ENCODE measurements around the gene ITPKB. TPM values are rescaled to one million over a fixed set of nuclear protein-coding genes. Genes with fewer than 3 reads are reported as not detected.

ITPKB gene
- total and polyA plus RNA-seq, 3 experiments from 2014 or later = 37.7 to 50.1 (median 39.6) TPM

- peak overlapping the region in 6 of 7 donors; percentile 50 to 90 (median 80) for H3K4me3 Mint-ChIP-seq
- no peaks in the 10 kb centered on the region for H3K27me3 ChIP-seq (ENCODE audit: insufficient read depth, low read length, poor library complexity, severe bottlenecking)
- no peaks in the 10 kb centered on the region for H3K36me3 ChIP-seq (ENCODE audit: insufficient read depth, low read length)
- no peaks in the 10 kb centered on the region for H3K27me3 Mint-ChIP-seq
- no peaks in the 10 kb centered on the region for H3K9me3 Mint-ChIP-seq
- peak overlapping the region; percentile 74 for H3K27ac ChIP-seq (ENCODE audit: low read depth, low read length)
- H3K27ac Mint-ChIP-seq = no peak overlapping the region
- peaks cover 0 to 33% (median 2%) of the 10 kb centered on the region in 3 donors for H3K36me3 Mint-ChIP-seq
- H3K9me3 ChIP-seq (ENCODE audit: low read length) = no peaks in the 10 kb centered on the region
- peak in 3 of 5 donors; percentile 25 to 56 (median 31) for DNase-seq
- peak overlapping the region; percentile 44 for H3K4me3 ChIP-seq (ENCODE audit: low read length)
- CTCF ChIA-PET = interaction anchor here (1.0 to 1.5 kb wide), 3 partner anchors 16 to 81 kb away, joined by 3 read pairs; no protein-coding TSS in a partner anchor
- POLR2A ChIA-PET = interaction anchor here (1.4 to 3.3 kb wide), 3 partner anchors 12 to 83 kb away, joined by 3 to 28 read pairs (median 8); partner anchors contain the start of gene ITPKB
- peaks cover 0 to 47% (median 23%) of the 10 kb centered on the region in 3 donors for H3K4me1 Mint-ChIP-seq
- peaks cover 8% of the 10 kb centered on the region for H3K4me1 ChIP-seq (ENCODE audit: insufficient read depth, low read length)
Measured at GRCh38 chr1:226655251-226656163, 83.6 kb downstream of the ITPKB start.

- peaks cover 0 to 33% (median 0%) of the 10 kb centered on the region in 3 donors for H3K36me3 Mint-ChIP-seq
- peaks cover 0 to 46% (median 23%) of the 10 kb centered on the region in 3 donors for H3K4me1 Mint-ChIP-seq
- Histone ChIP-seq H3K4me1 (ENCODE audit: insufficient read depth, low read length) (peaks cover 14% of the 10 kb centered on the region), H3K27me3 (ENCODE audit: insufficient read depth, low read length, poor library complexity, severe bottlenecking) (no peaks in the 10 kb centered on the region), H3K9me3 (ENCODE audit: low read length) (no peaks in the 10 kb centered on the region), H3K36me3 (ENCODE audit: insufficient read depth, low read length) (no peaks in the 10 kb centered on the region), H3K27ac (ENCODE audit: low read depth, low read length) (peak overlapping the region; percentile 74), H3K4me3 (ENCODE audit: low read length) (peak overlapping the region; percentile 44)
- H3K9me3 Mint-ChIP-seq = no peaks in the 10 kb centered on the region
- H3K27me3 Mint-ChIP-seq = no peaks in the 10 kb centered on the region
- peak overlapping the region in 6 of 7 donors; percentile 77 to 90 (median 82) for H3K4me3 Mint-ChIP-seq
- ChIA-PET CTCF (interaction anchor here (0.6 to 1.7 kb wide), 8 partner anchors 10 to 84 kb away, joined by 3 to 8 read pairs (median 4); partner anchors contain the start of gene ITPKB), POLR2A (interaction anchor here (0.9 to 3.3 kb wide), 6 partner anchors 8 to 84 kb away, joined by 3 to 28 read pairs (median 8); partner anchors contain the start of gene ITPKB)
- peak in 1 of 5 donors; percentile 32 for DNase-seq
- no peak overlapping the region for H3K27ac Mint-ChIP-seq
Measured at GRCh38 chr1:226654668-226655055, 84.4 kb downstream of the ITPKB start.

GRCh38 chr1:226654046-226654667, 84.9 kb downstream of the ITPKB start:
- peak in 1 of 5 donors; percentile 44 for DNase-seq
- Histone ChIP-seq H3K36me3 (ENCODE audit: insufficient read depth, low read length) (peaks cover 3% of the 10 kb centered on the region), H3K27ac (ENCODE audit: low read depth, low read length) (peak overlapping the region; percentile 74), H3K9me3 (ENCODE audit: low read length) (no peaks in the 10 kb centered on the region), H3K4me1 (ENCODE audit: insufficient read depth, low read length) (peaks cover 14% of the 10 kb centered on the region), H3K27me3 (ENCODE audit: insufficient read depth, low read length, poor library complexity, severe bottlenecking) (no peaks in the 10 kb centered on the region), H3K4me3 (ENCODE audit: low read length) (peak overlapping the region; percentile 44)
- ChIA-PET CTCF (interaction anchor here (0.6 to 1.7 kb wide), 18 partner anchors 9 to 173 kb away, joined by 3 to 8 read pairs (median 4); partner anchors contain the start of gene ITPKB), POLR2A (interaction anchor here (0.9 to 3.3 kb wide), 8 partner anchors 8 to 84 kb away, joined by 3 to 28 read pairs (median 8); partner anchors contain the start of gene ITPKB)
- Mint-ChIP-seq H3K4me3 (peak overlapping the region; percentile 75 to 90 (median 82)), H3K9me3 (no peaks in the 10 kb centered on the region), H3K27me3 (peaks cover 0 to 1% of the 10 kb centered on the region in 2 donors), H3K36me3 (peaks cover 0 to 36% (median 3%) of the 10 kb centered on the region in 3 donors), H3K27ac (no peak overlapping the region), H3K4me1 (peaks cover 0 to 47% (median 23%) of the 10 kb centered on the region in 3 donors)

- Mint-ChIP-seq H3K4me3 (peak overlapping the region; percentile 75 to 90 (median 82)), H3K36me3 (peaks cover 0 to 41% (median 5%) of the 10 kb centered on the region in 3 donors), H3K4me1 (peaks cover 0 to 48% (median 24%) of the 10 kb centered on the region in 3 donors), H3K9me3 (no peaks in the 10 kb centered on the region), H3K27me3 (peaks cover 0 to 1% of the 10 kb centered on the region in 2 donors), H3K27ac (no peak overlapping the region)
- no peaks in the 10 kb centered on the region for H3K27me3 ChIP-seq (ENCODE audit: insufficient read depth, low read length, poor library complexity, severe bottlenecking)
- POLR2A ChIA-PET = interaction anchor here (0.7 to 3.3 kb wide), 9 partner anchors 9 to 85 kb away, joined by 3 to 28 read pairs (median 7); partner anchors contain the start of gene ITPKB
- peak overlapping the region; percentile 74 for H3K27ac ChIP-seq (ENCODE audit: low read depth, low read length)
- peak; percentile 68 to 87 (median 83) for DNase-seq
- H3K4me3 ChIP-seq (ENCODE audit: low read length) = peak overlapping the region; percentile 44
- H3K4me1 ChIP-seq (ENCODE audit: insufficient read depth, low read length) = peaks cover 14% of the 10 kb centered on the region
- CTCF ChIA-PET = interaction anchor here (1.0 to 3.0 kb wide), 17 partner anchors 9 to 174 kb away, joined by 3 to 15 read pairs (median 5); partner anchors contain the start of gene ITPKB
- no peaks in the 10 kb centered on the region for H3K9me3 ChIP-seq (ENCODE audit: low read length)
- peaks cover 8% of the 10 kb centered on the region for H3K36me3 ChIP-seq (ENCODE audit: insufficient read depth, low read length)
Measured at GRCh38 chr1:226653311-226653921, 85.7 kb downstream of the ITPKB start.

- Histone ChIP-seq H3K4me1 (ENCODE audit: insufficient read depth, low read length) (peaks cover 15% of the 10 kb centered on the region), H3K36me3 (ENCODE audit: insufficient read depth, low read length) (peaks cover 16% of the 10 kb centered on the region), H3K9me3 (ENCODE audit: low read length) (no peaks in the 10 kb centered on the region), H3K4me3 (ENCODE audit: low read length) (no peak overlapping the region), H3K27ac (ENCODE audit: low read depth, low read length) (peak overlapping the region; percentile 74), H3K27me3 (ENCODE audit: insufficient read depth, low read length, poor library complexity, severe bottlenecking) (no peaks in the 10 kb centered on the region)
- peak overlapping the region in 6 of 7 donors; percentile 12 to 87 (median 75) for H3K4me3 Mint-ChIP-seq
- DNase-seq = no peak
- H3K9me3 Mint-ChIP-seq = no peaks in the 10 kb centered on the region
- H3K27ac Mint-ChIP-seq = no peak overlapping the region
- ChIA-PET CTCF (interaction anchor here (3.0 kb wide), 1 partner anchor 35 kb away, joined by 15 read pairs; no protein-coding TSS in a partner anchor), POLR2A (interaction anchor here (1.8 to 3.3 kb wide), 3 partner anchors 8 to 86 kb away, joined by 8 to 28 read pairs (median 13); partner anchors contain the start of gene ITPKB)
- H3K36me3 Mint-ChIP-seq = peaks cover 0 to 41% (median 5%) of the 10 kb centered on the region in 3 donors
- H3K4me1 Mint-ChIP-seq = peaks cover 0 to 45% (median 28%) of the 10 kb centered on the region in 3 donors
- H3K27me3 Mint-ChIP-seq = peaks cover 0 to 1% of the 10 kb centered on the region in 2 donors
Measured at GRCh38 chr1:226652613-226653012, 86.5 kb downstream of the ITPKB start.

GRCh38 chr1:226651732-226652105, 87.4 kb downstream of the ITPKB start:
- peaks cover 0 to 37% (median 29%) of the 10 kb centered on the region in 3 donors for H3K4me1 Mint-ChIP-seq
- no peak for DNase-seq
- no peaks in the 10 kb centered on the region for H3K9me3 Mint-ChIP-seq
- Histone ChIP-seq H3K4me1 (ENCODE audit: insufficient read depth, low read length) (peaks cover 24% of the 10 kb centered on the region), H3K9me3 (ENCODE audit: low read length) (no peaks in the 10 kb centered on the region), H3K36me3 (ENCODE audit: insufficient read depth, low read length) (peaks cover 25% of the 10 kb centered on the region), H3K27me3 (ENCODE audit: insufficient read depth, low read length, poor library complexity, severe bottlenecking) (no peaks in the 10 kb centered on the region), H3K27ac (ENCODE audit: low read depth, low read length) (no peak overlapping the region), H3K4me3 (ENCODE audit: low read length) (no peak overlapping the region)
- CTCF ChIA-PET = interaction anchor here (1.2 to 3.0 kb wide), 2 partner anchors 35 to 79 kb away, joined by 3 to 15 read pairs; no protein-coding TSS in a partner anchor
- peaks cover 0 to 1% of the 10 kb centered on the region in 2 donors for H3K27me3 Mint-ChIP-seq
- no peak overlapping the region for H3K4me3 Mint-ChIP-seq
- peaks cover 0 to 41% (median 5%) of the 10 kb centered on the region in 3 donors for H3K36me3 Mint-ChIP-seq
- H3K27ac Mint-ChIP-seq = peak overlapping the region in 1 of 8 donors; percentile 85
- POLR2A ChIA-PET = interaction anchor here (3.3 kb wide), 1 partner anchor 87 kb away, joined by 28 read pairs; the partner anchor contains the start of gene ITPKB
